Measurements from ENCODE around the gene MAP3K9. TPM values are rescaled to one million over a fixed set of nuclear protein-coding genes. Genes with fewer than 3 reads are reported as not detected.
"Not testable (repeated sequence)": the region's sequence is repeated elsewhere in the genome, so short reads cannot be mapped to it uniquely, and the experiment has no call there.

The MAP3K9 gene
- 1 to 10 TPM in 2 of 4 donors, under 1 TPM in 2; 0.29 to 2.8 (median 1.2) TPM for total RNA-seq

DNA sequence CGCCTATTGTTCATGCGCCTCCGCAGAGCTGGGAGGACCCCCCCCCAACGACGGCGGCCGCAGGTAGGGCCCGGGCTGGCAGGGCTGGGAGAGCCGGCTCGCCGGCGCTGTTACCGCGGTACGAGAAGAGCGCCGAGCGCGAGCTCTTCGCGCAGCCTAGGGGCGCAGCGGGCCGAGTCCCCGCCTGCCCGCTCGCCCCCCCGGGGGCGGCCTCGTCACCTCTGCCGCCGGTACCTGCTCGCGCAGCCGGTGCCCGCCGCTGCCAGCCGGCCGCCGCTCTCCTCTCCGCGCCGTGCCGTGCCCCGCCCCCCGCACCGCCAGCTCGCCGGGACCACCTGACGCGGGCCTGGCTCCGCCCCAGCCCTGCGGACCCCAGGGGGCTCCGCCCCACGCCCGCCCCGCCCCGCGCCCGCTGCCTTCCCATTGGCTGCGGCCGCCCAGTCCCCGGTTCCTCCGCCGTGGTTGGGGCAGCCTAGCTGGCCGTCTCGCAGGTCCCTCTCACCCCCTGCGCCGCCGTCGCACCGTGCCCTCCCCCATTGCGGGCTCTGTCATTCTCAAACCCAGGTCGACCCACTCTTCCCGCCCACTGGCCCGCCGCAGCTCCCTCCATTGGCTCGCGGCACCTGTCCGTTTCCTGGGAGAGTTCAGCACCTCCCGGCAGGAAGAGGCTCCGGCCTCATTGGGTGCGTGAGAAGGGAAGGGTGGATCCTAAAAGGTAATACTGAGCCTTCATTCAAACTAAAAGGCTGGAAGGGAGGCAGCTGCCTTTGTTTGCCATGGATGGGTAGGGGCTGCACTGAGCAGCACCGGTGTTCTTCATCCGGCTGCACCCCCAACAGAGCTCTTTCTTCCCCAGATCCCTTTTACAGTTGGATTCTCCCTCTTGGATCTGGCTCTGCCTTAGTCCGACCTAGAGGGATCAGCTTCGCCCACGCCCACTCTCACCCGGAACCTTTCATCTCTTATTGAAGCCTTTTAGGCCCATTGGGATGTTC is at the start of gene MAP3K9:
TSS of gene MAP3K9 (minus strand) at position 289 of the 995 bp plus-strand sequence. CDS start 342 bp downstream, outside the sequence.
- H3K36me3 ChIP-seq: no peaks in the 10 kb centered on the region
- intact Hi-C loops (cut with DNase I; ENCODE audit: low total_unique reads): no loop called here
- peak within 1 kb of the TSS in 1 of 2 donors; percentile 62 for H3K27ac ChIP-seq
- peak; percentile 66 to 74 for DNase-seq
- peak in 1 of 2 donors; percentile 62 for TF ChIP-seq POLR2A (IDR thresholded peaks at IDR 0.05)
- TF ChIP-seq CTCF (IDR thresholded peaks at IDR 0.05): no peak
- peak within 1 kb of the TSS; percentile 34 to 72 for H3K4me3 ChIP-seq
- H3K4me1 ChIP-seq: peaks cover 0 to 4% of the 10 kb centered on the region in 2 donors
- peaks cover 3 to 7% of the 10 kb centered on the region in 2 donors for H3K27me3 ChIP-seq
- H3K9me3 ChIP-seq: no peaks in the 10 kb centered on the region

DNA sequence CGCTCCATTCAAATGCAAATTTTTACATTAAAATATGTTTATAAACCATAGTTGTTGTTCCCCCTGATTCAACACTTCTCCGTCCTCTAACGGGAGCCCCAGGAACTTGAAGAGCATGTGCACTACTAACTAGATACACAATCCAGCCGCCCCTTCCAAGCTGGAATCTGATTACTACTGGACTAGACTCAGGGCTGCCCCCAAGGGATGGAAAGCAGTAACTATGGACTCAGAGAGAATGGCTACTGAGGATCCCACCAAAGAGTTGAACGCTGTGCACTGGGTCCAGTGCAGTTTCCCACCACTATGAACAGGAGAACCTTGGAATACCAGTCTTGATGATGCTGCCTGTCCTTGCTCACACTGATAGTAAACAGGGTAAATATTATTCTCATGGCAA is 49.3 kb upstream of the MAP3K9 start:
- Histone ChIP-seq H3K9me3 (no peaks in the 10 kb centered on the region), H3K4me3 (no peak overlapping the region), H3K27ac (no peak overlapping the region), H3K27me3 (no peaks in the 10 kb centered on the region), H3K4me1 (no peaks in the 10 kb centered on the region), H3K36me3 (no peaks in the 10 kb centered on the region)
- TF ChIP-seq POLR2A (IDR thresholded peaks at IDR 0.05) (no peak), CTCF (IDR thresholded peaks at IDR 0.05) (no peak)
- intact Hi-C loops (cut with DNase I; ENCODE audit: low total_unique reads): no loop called here
- no peak for DNase-seq

DNA sequence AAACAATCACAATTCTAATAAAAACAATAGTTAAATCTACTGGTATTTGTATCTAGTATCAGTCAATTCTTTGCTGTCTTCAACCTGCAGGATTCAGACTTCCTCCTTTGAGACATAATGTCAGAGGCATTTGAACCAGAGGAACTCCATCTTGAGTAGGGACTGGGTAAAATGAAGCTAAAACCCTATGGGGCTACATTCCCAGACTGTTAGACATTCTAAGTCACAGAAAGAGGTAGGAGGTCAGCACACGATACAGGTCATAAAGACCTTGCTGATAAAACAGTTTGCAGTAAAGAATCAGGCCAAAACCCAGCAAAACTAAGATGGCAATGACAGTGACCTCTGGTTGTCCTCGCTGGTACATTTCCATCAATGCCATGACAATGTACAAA is 48.2 kb upstream of the MAP3K9 start:
- no peaks in the 10 kb centered on the region for H3K9me3 ChIP-seq
- no peak overlapping the region for H3K27ac ChIP-seq
- no peak for DNase-seq
- no peaks in the 10 kb centered on the region for H3K27me3 ChIP-seq
- no peaks in the 10 kb centered on the region for H3K4me1 ChIP-seq
- no peak overlapping the region for H3K4me3 ChIP-seq
- H3K36me3 ChIP-seq: no peaks in the 10 kb centered on the region
- TF ChIP-seq POLR2A (IDR thresholded peaks at IDR 0.05): no peak
- intact Hi-C loops (cut with DNase I; ENCODE audit: low total_unique reads): no loop called here

DNA sequence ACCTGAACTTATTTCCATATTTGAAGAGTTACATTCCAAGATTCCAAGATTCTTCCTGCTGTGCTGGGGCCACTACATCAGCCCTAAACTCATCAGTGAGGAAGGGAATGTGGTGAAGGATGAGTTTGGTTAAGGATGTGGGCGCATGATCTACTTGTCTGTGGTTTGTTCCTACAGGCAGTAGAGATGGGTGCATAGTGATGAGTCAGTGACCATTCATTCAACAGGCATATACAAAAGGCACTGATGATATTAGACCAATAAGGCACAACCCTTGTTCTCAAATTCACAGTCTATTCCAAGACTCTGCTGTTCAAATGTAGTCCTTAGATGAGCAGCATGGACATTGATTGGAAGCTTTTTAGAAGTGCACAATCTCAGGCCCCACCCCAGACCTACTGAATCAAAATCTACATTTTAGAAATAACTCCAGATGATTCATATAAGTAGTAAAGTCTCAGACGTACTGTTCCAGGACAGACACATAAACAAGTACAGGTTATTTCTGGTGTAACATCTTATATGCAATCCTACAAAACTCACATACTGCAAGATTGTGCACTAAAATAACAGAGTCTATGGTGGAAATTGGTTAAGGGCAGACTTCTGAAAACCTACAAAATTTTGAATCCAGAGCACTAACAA is 47.7 kb upstream of the MAP3K9 start:
- Histone ChIP-seq H3K27me3 (no peaks in the 10 kb centered on the region), H3K36me3 (no peaks in the 10 kb centered on the region), H3K27ac (no peak overlapping the region), H3K4me1 (no peaks in the 10 kb centered on the region), H3K9me3 (no peaks in the 10 kb centered on the region), H3K4me3 (no peak overlapping the region)
- no peak for DNase-seq
- intact Hi-C loops (cut with DNase I; ENCODE audit: low total_unique reads): no loop called here
- TF ChIP-seq CTCF (IDR thresholded peaks at IDR 0.05) (no peak), POLR2A (IDR thresholded peaks at IDR 0.05) (no peak)

DNA sequence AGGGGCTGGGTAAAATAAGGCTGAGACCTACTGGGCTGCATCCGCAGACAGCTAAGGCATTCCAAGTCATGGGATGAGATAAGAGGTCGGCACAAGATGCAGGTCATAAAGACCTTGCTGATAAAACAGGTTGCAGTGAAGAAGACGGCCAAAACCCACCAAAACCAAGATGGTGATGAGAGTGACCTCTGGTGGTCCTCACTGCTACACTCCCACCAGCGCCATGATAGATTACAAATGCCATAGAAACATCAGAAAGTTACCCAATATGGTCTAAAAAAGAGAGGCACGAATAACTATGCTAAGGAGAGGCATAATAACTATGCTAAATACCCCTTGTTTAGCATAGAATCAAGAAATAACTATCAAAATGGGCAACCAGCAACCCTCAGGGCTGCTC is 46.2 kb upstream of the MAP3K9 start:
- intact Hi-C loops (cut with DNase I; ENCODE audit: low total_unique reads): no loop called here
- no peaks in the 10 kb centered on the region for H3K4me1 ChIP-seq
- no peak for DNase-seq
- no peak overlapping the region for H3K4me3 ChIP-seq
- no peak overlapping the region for H3K27ac ChIP-seq
- no peaks in the 10 kb centered on the region for H3K36me3 ChIP-seq
- no peaks in the 10 kb centered on the region for H3K9me3 ChIP-seq
- H3K27me3 ChIP-seq: no peaks in the 10 kb centered on the region
- TF ChIP-seq CTCF (IDR thresholded peaks at IDR 0.05) (no peak), POLR2A (IDR thresholded peaks at IDR 0.05) (no peak)

- DNase-seq; H3K27ac ChIP-seq; H3K4me3 ChIP-seq; intact Hi-C loops (cut with DNase I; ENCODE audit: low total_unique reads); H3K4me1 ChIP-seq; H3K36me3 ChIP-seq; H3K27me3 ChIP-seq; H3K9me3 ChIP-seq: not testable (repeated sequence)
Observed at GRCh38 chr14:70853658-70854057, 44.3 kb upstream of the MAP3K9 start.
